Panc1 (cell line): ENCODE measurements around the gene DDX25. TPM values are rescaled to one million over a fixed set of nuclear protein-coding genes. Genes with fewer than 3 reads are reported as not detected.

Source experiments
- ATAC-seq: fragments of 200-7000 bp; cut with Tn5 transposase; 2 replicates; pipeline ENCODE4 v1.9.1; 2020; ENCODE audit warnings: mild to moderate bottlenecking, moderate library complexity
- BruUV-seq: library from RNA; stranded (reverse); fragments of 400-500 nt; replicated peaks from 2 replicates; lab custom pipeline; 2021; lab: Mats Ljungman, UMichigan
- CTCF ChIA-PET: fragments of 300-600 bp; sonication (Branson Sonifier 250); formaldehyde crosslinking; loops from one replicate; lab custom pipeline; 2022; ENCODE audit warnings: antibody characterized with exemption; lab: Charles Lee
- POLR2A ChIA-PET: fragments of 300-600 bp; sonication (Branson Sonifier 250); formaldehyde crosslinking; loops from one replicate; lab custom pipeline; 2022; ENCODE audit warnings: antibody characterized with exemption; lab: Charles Lee
- DNase-seq: peaks from one replicate; pipeline ENCODE4 v3.0.0-alpha.2; 2010; ENCODE audit warnings: low read depth, low spot score
- H3K27ac ChIP-seq: 2 replicates; pipeline ENCODE4 v1.5.1; 2011; ENCODE audit warnings: mild to moderate bottlenecking, low read length, inconsistent platforms
- H3K27me3 ChIP-seq: fragments of 200-500 bp; sonication (Bioruptor generic); 2 replicates; pipeline ENCODE4 v1.6.0; 2014; ENCODE audit warnings: low read length, inconsistent platforms; ENCODE audit not compliant: control insufficient read depth, insufficient read depth
- H3K36me3 ChIP-seq: fragments of 200-500 bp; sonication (Bioruptor generic); 2 replicates; pipeline ENCODE4 v1.5.1; 2014; ENCODE audit warnings: inconsistent platforms, mild to moderate bottlenecking, low read length, moderate library complexity; ENCODE audit not compliant: control insufficient read depth, insufficient read depth
- H3K4me1 ChIP-seq: 2 replicates; pipeline ENCODE4 v1.5.1; 2011; ENCODE audit warnings: inconsistent platforms, mild to moderate bottlenecking, low read length, moderate library complexity; ENCODE audit not compliant: control insufficient read depth, insufficient read depth
- H3K4me3 ChIP-seq, 2 experiments: 2 replicates each; pipeline ENCODE4 v1.5.1; 2011 to 2012; ENCODE audit warnings: low read depth in 2 of 2, low read length in 2 of 2, mild to moderate bottlenecking in 2 of 2, inconsistent platforms in 1 of 2, moderate library complexity in 1 of 2
- H3K9me3 ChIP-seq: fragments of 200-500 bp; sonication (Bioruptor generic); 2 replicates; pipeline ENCODE4 v1.5.1; 2014; ENCODE audit warnings: low read depth, mild to moderate bottlenecking, inconsistent platforms, low read length, moderate library complexity; ENCODE audit not compliant: control insufficient read depth, insufficient read depth
- POLR2AphosphoS5 ChIP-seq: IDR thresholded peaks from 2 replicates; pipeline ENCODE4 v1.6.1; 2012; ENCODE audit warnings: mild to moderate bottlenecking, low read depth, low read length, moderate library complexity
- SIN3A ChIP-seq: IDR thresholded peaks from 2 replicates; pipeline ENCODE4 v1.6.1; 2012; ENCODE audit warnings: low read depth, mild to moderate bottlenecking, low read length, moderate library complexity, borderline replicate concordance; ENCODE audit not compliant: insufficient read depth
- TCF7L2 ChIP-seq: IDR thresholded peaks from 2 replicates; pipeline ENCODE4 v1.6.1; 2011; ENCODE audit warnings: mild to moderate bottlenecking, low read depth, low read length, inconsistent platforms
- in situ Hi-C: cut with HindIII; loops from 2 replicates; pipeline ENCODE4 v1.10.0; 2016; ENCODE audit warnings: low sequenced_read_pairs, low pct_unique_long_range_greater_than_20kb
- intact Hi-C: fragments of 100-400 bp; cut with micrococcal nuclease; formaldehyde crosslinking; loops from one replicate; pipeline ENCODE4 v1.10.0; 2022; ENCODE audit not compliant: unreplicated experiment
- total RNA-seq: library from RNA; stranded (reverse); gene quantifications from one replicate; pipeline ENCODE4 v1.2.1, GENCODE V29; 2021; ENCODE audit not compliant: unreplicated experiment
- TF ChIP-seq, protein P1 (sequence below): fragments of 450-650 bp; IDR thresholded peaks from 2 replicates; pipeline ENCODE4 v1.5.1; 2017; ENCODE audit warnings: mild to moderate bottlenecking
- TF ChIP-seq, protein P2 (sequence below), 2 experiments: IDR thresholded peaks; 2 replicates each; pipeline ENCODE4 v1.6.1; 2011 to 2012; ENCODE audit warnings: low read depth in 2 of 2, control low read depth in 1 of 2, low read length in 1 of 2, mild to moderate bottlenecking in 1 of 2, moderate library complexity in 1 of 2; ENCODE audit not compliant: insufficient read depth in 1 of 2

DDX25 gene
- total RNA-seq, 1 experiment from 2014 or later = 0.15 TPM

DNA sequence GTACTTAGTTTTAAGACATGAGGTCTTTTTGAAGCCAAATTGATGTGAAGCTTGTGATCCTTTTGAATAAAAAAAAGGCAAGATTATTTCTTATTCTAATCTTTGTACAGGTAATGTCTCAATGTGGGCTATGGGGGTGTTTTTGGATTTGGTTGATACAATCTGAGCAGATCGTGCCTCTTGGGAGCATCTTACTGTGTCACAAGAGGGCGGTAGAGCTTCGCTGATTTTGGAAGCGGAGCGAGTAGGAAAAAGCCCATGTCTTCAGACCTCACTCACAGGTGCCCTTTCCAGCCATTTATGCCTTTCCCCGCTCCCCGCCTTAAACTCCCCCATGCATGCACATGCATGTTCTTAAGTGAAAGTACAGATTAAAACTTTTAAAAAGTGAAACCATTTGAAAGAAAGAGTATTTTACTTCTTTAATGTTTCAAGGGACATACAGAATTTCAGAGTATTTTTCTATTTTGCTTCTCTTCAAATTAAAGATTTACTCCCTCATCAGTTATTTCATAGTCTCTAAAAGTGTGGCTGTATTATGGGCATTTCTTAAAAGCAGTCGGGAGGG is 18.8 kb downstream of the DDX25 start:
- DNase-seq (peak; percentile 64), ATAC-seq (peak; percentile 94)
- ChIA-PET CTCF (interaction anchor here (0.6 to 0.9 kb wide), 4 partner anchors 9 to 519 kb away, joined by 3 to 10 read pairs (median 3); no protein-coding TSS in a partner anchor), POLR2A (interaction anchor here (0.7 kb wide), 1 partner anchor 261 kb away, joined by 5 read pairs; no protein-coding TSS in a partner anchor)
- BruUV-seq = no TSS peak
- Histone ChIP-seq H3K27me3 (peaks cover 15% of the 10 kb centered on the region; the same call in 1 of the 2 replicates), H3K9me3 (no peaks in the 10 kb centered on the region), H3K27ac (no peak overlapping the region), H3K4me3 (no peak overlapping the region), H3K36me3 (no peaks in the 10 kb centered on the region), H3K4me1 (no peaks in the 10 kb centered on the region)
- intact Hi-C loops (loop anchor here (1.0 to 2.0 kb wide), 2 partner anchors 138 to 271 kb away; no protein-coding TSS in a partner anchor), in situ Hi-C loops (loop anchor here (25.0 kb wide), 1 partner anchor 164 kb away; no protein-coding TSS in a partner anchor)
- TF ChIP-seq SIN3A (no peak), TCF7L2 (no peak), POLR2AphosphoS5 (no peak)
- TF ChIP-seq, protein P1, sequence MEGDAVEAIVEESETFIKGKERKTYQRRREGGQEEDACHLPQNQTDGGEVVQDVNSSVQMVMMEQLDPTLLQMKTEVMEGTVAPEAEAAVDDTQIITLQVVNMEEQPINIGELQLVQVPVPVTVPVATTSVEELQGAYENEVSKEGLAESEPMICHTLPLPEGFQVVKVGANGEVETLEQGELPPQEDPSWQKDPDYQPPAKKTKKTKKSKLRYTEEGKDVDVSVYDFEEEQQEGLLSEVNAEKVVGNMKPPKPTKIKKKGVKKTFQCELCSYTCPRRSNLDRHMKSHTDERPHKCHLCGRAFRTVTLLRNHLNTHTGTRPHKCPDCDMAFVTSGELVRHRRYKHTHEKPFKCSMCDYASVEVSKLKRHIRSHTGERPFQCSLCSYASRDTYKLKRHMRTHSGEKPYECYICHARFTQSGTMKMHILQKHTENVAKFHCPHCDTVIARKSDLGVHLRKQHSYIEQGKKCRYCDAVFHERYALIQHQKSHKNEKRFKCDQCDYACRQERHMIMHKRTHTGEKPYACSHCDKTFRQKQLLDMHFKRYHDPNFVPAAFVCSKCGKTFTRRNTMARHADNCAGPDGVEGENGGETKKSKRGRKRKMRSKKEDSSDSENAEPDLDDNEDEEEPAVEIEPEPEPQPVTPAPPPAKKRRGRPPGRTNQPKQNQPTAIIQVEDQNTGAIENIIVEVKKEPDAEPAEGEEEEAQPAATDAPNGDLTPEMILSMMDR = peak; percentile 95
- TF ChIP-seq, protein P2, sequence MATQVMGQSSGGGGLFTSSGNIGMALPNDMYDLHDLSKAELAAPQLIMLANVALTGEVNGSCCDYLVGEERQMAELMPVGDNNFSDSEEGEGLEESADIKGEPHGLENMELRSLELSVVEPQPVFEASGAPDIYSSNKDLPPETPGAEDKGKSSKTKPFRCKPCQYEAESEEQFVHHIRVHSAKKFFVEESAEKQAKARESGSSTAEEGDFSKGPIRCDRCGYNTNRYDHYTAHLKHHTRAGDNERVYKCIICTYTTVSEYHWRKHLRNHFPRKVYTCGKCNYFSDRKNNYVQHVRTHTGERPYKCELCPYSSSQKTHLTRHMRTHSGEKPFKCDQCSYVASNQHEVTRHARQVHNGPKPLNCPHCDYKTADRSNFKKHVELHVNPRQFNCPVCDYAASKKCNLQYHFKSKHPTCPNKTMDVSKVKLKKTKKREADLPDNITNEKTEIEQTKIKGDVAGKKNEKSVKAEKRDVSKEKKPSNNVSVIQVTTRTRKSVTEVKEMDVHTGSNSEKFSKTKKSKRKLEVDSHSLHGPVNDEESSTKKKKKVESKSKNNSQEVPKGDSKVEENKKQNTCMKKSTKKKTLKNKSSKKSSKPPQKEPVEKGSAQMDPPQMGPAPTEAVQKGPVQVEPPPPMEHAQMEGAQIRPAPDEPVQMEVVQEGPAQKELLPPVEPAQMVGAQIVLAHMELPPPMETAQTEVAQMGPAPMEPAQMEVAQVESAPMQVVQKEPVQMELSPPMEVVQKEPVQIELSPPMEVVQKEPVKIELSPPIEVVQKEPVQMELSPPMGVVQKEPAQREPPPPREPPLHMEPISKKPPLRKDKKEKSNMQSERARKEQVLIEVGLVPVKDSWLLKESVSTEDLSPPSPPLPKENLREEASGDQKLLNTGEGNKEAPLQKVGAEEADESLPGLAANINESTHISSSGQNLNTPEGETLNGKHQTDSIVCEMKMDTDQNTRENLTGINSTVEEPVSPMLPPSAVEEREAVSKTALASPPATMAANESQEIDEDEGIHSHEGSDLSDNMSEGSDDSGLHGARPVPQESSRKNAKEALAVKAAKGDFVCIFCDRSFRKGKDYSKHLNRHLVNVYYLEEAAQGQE (IDR thresholded peaks at IDR 0.05; ENCODE audit: insufficient read depth in 1 of 2, low read depth in 2 of 2, low read length in 1 of 2) = no peak

DNA sequence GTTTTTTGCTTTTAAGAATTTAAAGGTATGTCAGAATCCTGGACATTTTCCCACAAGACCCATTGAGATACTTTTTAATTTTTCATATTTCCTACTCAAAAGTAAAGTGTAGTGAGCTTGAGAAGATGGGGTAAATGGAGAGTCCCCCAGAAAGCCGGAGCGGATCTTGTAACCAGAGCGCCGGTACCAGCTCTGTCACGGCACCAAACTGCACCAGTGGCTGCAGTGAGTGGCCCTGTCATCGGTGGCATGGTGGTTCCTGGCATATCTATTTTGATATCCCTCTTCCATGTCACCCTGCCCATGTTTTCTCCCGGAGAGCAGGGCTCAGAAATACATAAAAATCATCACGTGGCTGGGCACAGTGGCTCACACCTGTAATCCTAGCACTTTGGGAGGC is 19.3 kb downstream of the DDX25 start:
- ATAC-seq (no peak), DNase-seq (no peak)
- TF ChIP-seq, protein P2 (IDR thresholded peaks at IDR 0.05; ENCODE audit: insufficient read depth in 1 of 2, low read depth in 2 of 2, low read length in 1 of 2) = no peak
- TF ChIP-seq POLR2AphosphoS5 = no peak
- TF ChIP-seq, protein P1 = no peak
- no peak for TF ChIP-seq TCF7L2
- no peak for TF ChIP-seq SIN3A
- ChIA-PET POLR2A (interaction anchor here (0.7 kb wide), 1 partner anchor 261 kb away, joined by 5 read pairs; no protein-coding TSS in a partner anchor), CTCF (interaction anchor here (0.7 to 0.9 kb wide), 2 partner anchors 9 to 19 kb away, joined by 3 read pairs; no protein-coding TSS in a partner anchor)
- H3K27me3 ChIP-seq = peaks cover 12% of the 10 kb centered on the region; the same call in 1 of the 2 replicates
- no peaks in the 10 kb centered on the region for H3K9me3 ChIP-seq
- H3K27ac ChIP-seq = no peak overlapping the region
- no peaks in the 10 kb centered on the region for H3K4me1 ChIP-seq
- BruUV-seq = no TSS peak
- H3K4me3 ChIP-seq = no peak overlapping the region
- no peaks in the 10 kb centered on the region for H3K36me3 ChIP-seq
- intact Hi-C loops = loop anchor here (1.0 to 2.0 kb wide), 2 partner anchors 137 to 271 kb away; no protein-coding TSS in a partner anchor
- in situ Hi-C loops = loop anchor here (25.0 kb wide), 1 partner anchor 164 kb away; no protein-coding TSS in a partner anchor
